DND-41 (cell line): ENCODE measurements around the gene IDS.
"Not testable (repeated sequence)": the region's sequence is repeated elsewhere in the genome, so short reads cannot be mapped to it uniquely, and the experiment has no call there.

Experiments
- ATAC-seq: fragments of 200-7000 bp; cut with Tn5 transposase; 3 replicates; pipeline ENCODE4 v1.9.1; 2021; ENCODE audit warnings: low read depth; ENCODE audit not compliant: insufficient read depth
- DNase-seq: peaks from one replicate; pipeline ENCODE4 v3.0.0-alpha.2; 2020
- H2AFZ ChIP-seq: 2 replicates; pipeline ENCODE4 v1.6.0; 2012; ENCODE audit warnings: low read depth, low read length
- H3K27ac ChIP-seq: 2 replicates; pipeline ENCODE4 v1.5.1; 2012; ENCODE audit warnings: low read length, inconsistent platforms
- H3K27me3 ChIP-seq: fragments of 200-600 bp; sonication (generic); 2 replicates; pipeline ENCODE4 v1.6.0; 2012; ENCODE audit warnings: low read length, mild to moderate bottlenecking, inconsistent platforms; ENCODE audit not compliant: insufficient read depth, poor library complexity
- H3K36me3 ChIP-seq: 2 replicates; pipeline ENCODE4 v1.5.1; 2012; ENCODE audit warnings: low read length, inconsistent platforms; ENCODE audit not compliant: insufficient read depth
- H3K4me1 ChIP-seq: 2 replicates; pipeline ENCODE4 v1.5.1; 2012; ENCODE audit warnings: mild to moderate bottlenecking, low read length; ENCODE audit not compliant: insufficient read depth
- H3K4me2 ChIP-seq: 2 replicates; pipeline ENCODE4 v1.6.0; 2012; ENCODE audit warnings: mild to moderate bottlenecking, moderate library complexity, low read length, inconsistent platforms; ENCODE audit not compliant: insufficient read depth
- H3K4me3 ChIP-seq, 2 experiments: fragments of 200-600 bp in 1 of 2; shearing (Covaris generic) in 1 of 2; 2 replicates each; pipeline ENCODE4 v1.5.1; 2012 to 2016; ENCODE audit warnings: inconsistent platforms in 2 of 2, low read length in 2 of 2, mild to moderate bottlenecking in 2 of 2, low read depth in 1 of 2, moderate library complexity in 1 of 2
- H3K79me2 ChIP-seq: 2 replicates; pipeline ENCODE4 v1.6.0; 2012; ENCODE audit warnings: low read length, inconsistent platforms; ENCODE audit not compliant: insufficient read depth
- H3K9ac ChIP-seq: 2 replicates; pipeline ENCODE4 v1.6.0; 2012; ENCODE audit warnings: low read depth, mild to moderate bottlenecking, inconsistent platforms, low read length, moderate library complexity
- H3K9me3 ChIP-seq: 2 replicates; pipeline ENCODE4 v1.5.1; 2012; ENCODE audit warnings: low read length, moderate library complexity, mild to moderate bottlenecking, inconsistent platforms; ENCODE audit not compliant: insufficient read depth, severe bottlenecking
- H4K20me1 ChIP-seq: 2 replicates; pipeline ENCODE4 v1.6.0; 2012; ENCODE audit warnings: low read length; ENCODE audit not compliant: insufficient read depth
- CTCF ChIP-seq: IDR thresholded peaks from 2 replicates; pipeline ENCODE4 v1.5.1; 2012; ENCODE audit warnings: borderline replicate concordance, low read length, moderate library complexity, mild to moderate bottlenecking; ENCODE audit not compliant: poor library complexity, severe bottlenecking; ENCODE audit errors: extremely low read depth
- EZH2 ChIP-seq: IDR thresholded peaks from 3 replicates; pipeline ENCODE4 v1.6.1; 2012; ENCODE audit warnings: borderline replicate concordance, low read depth, mild to moderate bottlenecking, moderate library complexity, low read length, inconsistent platforms; ENCODE audit not compliant: severe bottlenecking

Gene IDS

GRCh38 chrX:149504915-149505651 lies at the start of gene IDS:
Gene IDS (minus strand): TSS chrX:149505306. CDS start chrX:149505137, 169 bp downstream.
- Histone ChIP-seq H3K27ac (peak within 1 kb of the TSS; percentile 77), H3K27me3 (no peaks in the 10 kb centered on the region), H3K9me3 (no peaks in the 10 kb centered on the region)

DNA sequence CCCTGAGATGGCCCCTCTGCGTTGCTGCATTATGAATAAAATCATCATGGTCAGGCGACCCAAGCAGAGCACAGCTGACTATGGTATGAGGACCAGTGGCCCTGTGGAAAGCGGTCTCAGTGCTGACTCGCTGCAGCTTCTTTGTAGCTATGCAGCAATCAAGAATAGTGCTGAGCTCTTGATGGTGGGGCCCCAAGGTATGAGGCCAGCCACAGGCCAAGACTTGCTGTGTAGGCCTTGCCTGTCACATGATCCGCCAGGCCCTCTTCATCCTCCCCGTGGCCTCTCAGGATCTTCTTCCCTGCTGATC lies 46.8 kb upstream of the IDS start:
- H3K4me1 ChIP-seq, H3K9ac ChIP-seq, H3K79me2 ChIP-seq, ATAC-seq, H3K4me3 ChIP-seq, H3K36me3 ChIP-seq, H4K20me1 ChIP-seq, H3K27ac ChIP-seq, DNase-seq, H3K27me3 ChIP-seq, H2AFZ ChIP-seq, H3K9me3 ChIP-seq, H3K4me2 ChIP-seq: not testable (repeated sequence)

More at GRCh38 chrX:149504915-149505651, at the start of gene IDS:
- Histone ChIP-seq H3K4me2 (peak within 1 kb of the TSS; percentile 89), H4K20me1 (peaks cover 3% of the 10 kb centered on the region; the same call in 1 of the 2 replicates), H3K9ac (peak within 1 kb of the TSS; percentile 64), H3K79me2 (peaks cover 12% of the 10 kb centered on the region), H2AFZ (peak within 1 kb of the TSS; percentile 67), H3K4me3 (peak within 1 kb of the TSS; percentile 31 to 75; a peak in 3 of 4 replicates), H3K36me3 (peaks cover 22% of the 10 kb centered on the region), H3K4me1 (peaks cover 36% of the 10 kb centered on the region)
- TF ChIP-seq CTCF (peak; percentile 9), EZH2 (no peak)
- DNase-seq (peak; percentile 86), ATAC-seq (peak; percentile 84)

- DNase-seq, H3K4me2 ChIP-seq, H4K20me1 ChIP-seq, H3K9ac ChIP-seq, H3K79me2 ChIP-seq, H2AFZ ChIP-seq, H3K4me3 ChIP-seq, ATAC-seq, H3K27me3 ChIP-seq, H3K27ac ChIP-seq, H3K36me3 ChIP-seq, H3K9me3 ChIP-seq, H3K4me1 ChIP-seq: not testable (repeated sequence)
These were observed 46.3 kb upstream of the IDS start for GRCh38 chrX:149551245-149551938.

DNA sequence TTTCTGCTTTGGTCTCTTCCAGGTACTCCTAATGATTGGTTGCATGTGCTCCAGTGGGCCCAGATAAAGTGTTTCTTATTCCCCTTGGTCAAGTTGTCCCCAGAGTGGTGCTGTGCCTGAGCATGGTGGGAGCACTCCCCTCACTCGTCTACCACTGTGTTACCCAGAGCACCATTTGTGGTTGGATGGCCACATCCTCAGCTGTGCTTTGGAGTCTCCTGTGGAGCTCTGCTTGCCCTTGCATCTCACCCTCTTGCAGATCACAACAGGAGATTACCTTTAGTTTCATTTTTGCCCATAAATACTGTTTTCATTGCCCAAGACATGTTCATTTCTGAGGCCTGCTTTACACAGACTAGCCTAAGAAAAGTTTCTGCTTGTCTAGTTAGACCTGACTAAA lies 45.3 kb upstream of the IDS start:
- H2AFZ ChIP-seq, H3K36me3 ChIP-seq, H3K9ac ChIP-seq, H3K27me3 ChIP-seq, H3K4me3 ChIP-seq, H3K4me2 ChIP-seq, H3K79me2 ChIP-seq, H3K4me1 ChIP-seq, H4K20me1 ChIP-seq, DNase-seq, H3K9me3 ChIP-seq, H3K27ac ChIP-seq: not testable (repeated sequence)
- peak; percentile 60 for ATAC-seq

DNA sequence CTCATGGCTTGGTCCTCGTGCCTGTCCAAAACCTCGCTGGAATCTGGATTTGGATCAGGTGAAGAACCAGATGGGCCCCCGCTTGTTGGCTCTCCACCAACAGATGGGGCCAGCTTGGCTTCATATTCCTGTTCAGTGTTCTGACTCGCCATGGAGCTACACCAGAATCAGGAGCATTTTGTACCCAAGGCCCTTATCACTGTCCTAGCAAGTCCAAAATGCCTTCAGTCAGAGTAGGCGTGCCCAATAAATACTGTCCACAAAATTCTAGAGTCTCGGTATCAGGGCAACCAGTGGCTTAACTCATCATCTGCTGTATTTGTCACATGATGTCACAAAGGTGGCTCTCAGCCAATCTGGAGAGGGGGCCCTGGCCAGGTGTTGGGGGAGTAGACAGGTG lies 44.6 kb upstream of the IDS start, which contains the start of gene HSFX3:
Gene HSFX3, minus strand, starts transcription at position 224 of the 400 bp plus-strand sequence. Its CDS starts 72 bp downstream, at position 152.
- not testable (repeated sequence) for H3K4me3 ChIP-seq, H2AFZ ChIP-seq, H3K27ac ChIP-seq, H3K36me3 ChIP-seq, H3K4me1 ChIP-seq, ATAC-seq, DNase-seq, H3K9me3 ChIP-seq, H3K9ac ChIP-seq, H3K27me3 ChIP-seq, H3K4me2 ChIP-seq, H4K20me1 ChIP-seq, H3K79me2 ChIP-seq

DNA sequence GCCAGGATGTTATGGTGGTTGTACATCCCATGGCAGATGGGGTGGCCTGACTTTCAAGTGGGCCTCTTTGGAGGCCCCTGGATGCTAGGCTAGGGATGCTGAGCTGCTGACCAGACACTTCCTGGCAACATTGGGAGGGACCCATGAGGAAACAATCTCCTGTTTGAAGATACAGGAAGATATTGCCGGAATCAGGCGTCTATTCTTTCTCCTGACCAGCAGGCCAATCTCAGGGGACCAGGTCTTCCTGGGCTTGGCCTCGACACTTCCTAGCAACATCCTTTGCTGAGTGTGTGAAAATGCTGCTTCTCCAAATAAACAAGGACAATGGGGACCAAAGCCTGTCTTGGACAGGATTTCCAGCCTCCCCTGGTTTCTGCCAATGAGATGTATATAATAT lies 42.7 kb upstream of the IDS start:
- H3K9me3 ChIP-seq, ATAC-seq, H3K4me3 ChIP-seq, H4K20me1 ChIP-seq, H3K9ac ChIP-seq, H3K36me3 ChIP-seq, H3K27ac ChIP-seq, DNase-seq, H2AFZ ChIP-seq, H3K4me2 ChIP-seq, H3K27me3 ChIP-seq, H3K79me2 ChIP-seq, H3K4me1 ChIP-seq: not testable (repeated sequence)

- H3K36me3 ChIP-seq, ATAC-seq, H3K9ac ChIP-seq: not testable (repeated sequence)
These were observed 41.9 kb upstream of the IDS start for GRCh38 chrX:149546962-149547361.

More at GRCh38 chrX:149546962-149547361, 41.9 kb upstream of the IDS start:
- H4K20me1 ChIP-seq, H3K79me2 ChIP-seq, H3K4me2 ChIP-seq, H3K4me3 ChIP-seq, H3K27me3 ChIP-seq, H2AFZ ChIP-seq, H3K9me3 ChIP-seq, DNase-seq, H3K27ac ChIP-seq, H3K4me1 ChIP-seq: not testable (repeated sequence)
